ENCODE results near the gene TSPO2.
A peak's percentile ranks its signal among the peaks of the same experiment; 100 is the strongest.

Gene TSPO2

DNA sequence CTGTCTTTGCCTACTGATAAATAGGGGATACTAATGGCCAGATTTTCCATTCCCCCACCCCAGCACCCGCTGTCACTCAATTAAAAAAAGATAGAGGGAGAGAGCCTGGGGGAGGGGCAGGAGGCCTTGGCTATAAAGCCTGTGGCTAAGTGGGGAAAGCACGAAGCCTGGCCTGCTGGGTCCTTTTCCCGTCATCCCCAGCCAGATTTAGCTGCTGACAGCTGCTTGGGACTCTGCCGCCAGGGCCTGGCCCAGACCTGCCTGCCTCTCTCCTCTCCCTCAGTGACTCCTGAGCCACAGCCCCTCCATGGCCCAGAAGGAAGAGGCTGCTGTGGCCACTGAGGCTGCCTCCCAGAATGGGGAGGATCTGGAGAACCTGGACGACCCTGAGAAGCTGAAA lies 10.8 kb downstream of the TSPO2 start, which contains the start of gene APOBEC2:
Gene APOBEC2, plus strand, starts transcription at position 162 of the 400 bp plus-strand sequence. Its CDS starts 146 bp downstream, at position 308.
- DNase-seq, result no peak

DNA sequence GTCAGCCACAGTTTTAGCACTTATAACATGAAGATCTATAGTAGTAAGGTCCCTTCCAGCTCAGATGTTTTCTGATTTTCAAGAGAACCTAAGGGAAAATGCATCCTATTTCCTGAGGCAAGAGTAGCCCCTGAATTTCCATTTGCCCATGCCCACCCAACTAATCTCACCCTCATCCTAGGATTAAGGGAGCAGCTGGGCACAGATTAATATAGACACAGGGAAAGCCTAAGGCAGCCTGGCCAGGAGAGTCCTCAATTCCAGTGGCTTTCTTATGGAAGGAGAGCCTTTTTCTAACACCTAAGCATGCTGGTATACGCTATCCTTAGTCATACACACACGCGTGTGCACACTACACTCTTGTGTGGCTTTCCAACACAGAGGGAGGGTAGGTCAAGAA lies 12.2 kb downstream of the TSPO2 start:
- DNase-seq, result no peak

DNA sequence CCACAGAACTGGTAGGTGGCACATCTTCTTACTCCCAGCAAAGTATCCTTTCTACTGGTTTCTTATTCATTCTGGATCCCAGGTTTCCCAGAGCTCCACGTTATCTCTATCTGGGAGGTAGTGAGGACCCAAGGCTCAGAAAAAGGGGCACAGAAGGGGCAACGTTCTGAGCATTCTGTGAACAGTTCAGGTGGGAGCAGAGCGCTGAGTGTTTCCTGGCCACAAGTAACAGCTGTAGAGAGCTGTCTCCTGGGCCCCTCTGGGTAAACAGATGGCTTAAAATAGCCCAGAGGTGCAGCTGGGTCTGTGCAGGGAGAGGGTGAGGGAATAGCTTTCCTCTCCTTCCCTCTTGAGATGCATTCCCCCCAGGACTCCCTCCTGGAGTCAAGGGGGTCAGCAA lies 12.9 kb downstream of the TSPO2 start:
- DNase-seq, result no peak

DNA sequence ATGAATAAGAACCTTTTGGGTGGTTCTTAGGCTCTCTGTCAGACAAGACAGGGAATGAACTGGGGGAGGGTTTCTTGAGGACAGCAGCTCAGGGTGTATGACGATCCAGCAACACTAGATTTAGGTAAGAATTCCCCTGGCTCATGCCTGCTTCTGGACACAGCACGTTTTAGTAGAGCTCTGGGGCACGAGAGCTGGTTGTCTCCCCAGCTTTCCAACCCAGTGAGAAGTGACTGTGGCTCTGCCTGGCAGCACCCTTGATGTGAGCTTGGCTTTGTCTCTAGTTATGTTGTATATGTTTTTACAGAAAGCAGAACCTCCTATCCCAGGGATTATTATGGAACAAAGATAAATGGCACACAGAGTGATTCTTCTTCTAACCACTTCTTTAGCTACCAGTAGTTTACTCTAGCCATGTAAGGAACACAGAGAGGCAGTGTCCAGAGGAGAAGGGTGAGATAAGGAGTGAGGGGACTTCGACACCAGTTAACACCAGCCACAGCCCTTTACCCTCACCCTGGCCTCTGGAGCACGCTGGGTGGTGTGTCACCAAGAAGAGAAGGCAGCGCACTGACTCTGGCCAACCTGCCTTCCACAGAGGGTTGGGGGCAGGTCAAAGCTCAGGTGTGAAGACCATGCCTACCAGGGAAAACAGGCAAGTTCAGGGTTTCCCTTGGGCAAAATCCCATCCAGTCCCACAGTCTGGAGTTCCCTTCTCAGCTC lies 14.7 kb downstream of the TSPO2 start:
- no peak for DNase-seq

DNA sequence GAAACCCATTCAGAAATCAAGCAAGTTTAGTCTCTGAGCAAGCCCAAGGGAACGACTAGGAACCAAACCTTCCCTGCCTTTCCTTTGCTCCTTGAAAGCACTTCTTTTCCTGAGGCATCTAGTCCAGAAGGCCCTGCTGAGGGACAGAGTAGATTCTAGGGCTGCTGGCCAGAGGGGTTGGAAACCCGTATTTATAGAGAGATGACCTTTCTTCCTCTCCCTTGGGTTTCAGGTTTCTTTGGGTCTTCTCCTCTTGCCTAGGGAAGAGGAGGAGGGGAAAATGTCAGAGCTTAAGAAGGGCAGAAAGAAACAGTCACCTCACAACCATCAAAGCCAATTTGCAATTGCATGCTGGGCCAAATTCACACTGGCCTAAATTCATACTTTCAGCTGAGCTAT lies 16.5 kb downstream of the TSPO2 start:
- no peak for DNase-seq

DNA sequence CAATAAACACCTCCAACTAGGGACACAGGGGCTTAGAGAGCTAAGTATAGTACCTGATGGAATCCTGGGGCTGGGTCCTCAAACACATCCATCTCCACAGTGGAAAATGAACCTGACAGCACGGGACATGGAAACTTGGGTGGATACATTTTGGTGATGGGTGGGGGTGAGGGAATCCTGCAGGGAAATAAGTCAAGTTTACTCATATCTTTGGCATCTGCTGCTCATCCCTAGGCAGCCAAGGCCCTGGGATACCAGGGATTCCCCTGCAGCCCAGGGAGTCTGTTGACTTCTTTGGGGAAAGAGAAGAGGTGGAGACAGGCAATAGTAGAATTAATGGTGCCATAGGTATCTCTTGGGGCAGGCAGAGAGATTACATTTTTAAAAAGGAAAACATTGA lies 17.3 kb downstream of the TSPO2 start:
- DNase-seq, result no peak

DNA sequence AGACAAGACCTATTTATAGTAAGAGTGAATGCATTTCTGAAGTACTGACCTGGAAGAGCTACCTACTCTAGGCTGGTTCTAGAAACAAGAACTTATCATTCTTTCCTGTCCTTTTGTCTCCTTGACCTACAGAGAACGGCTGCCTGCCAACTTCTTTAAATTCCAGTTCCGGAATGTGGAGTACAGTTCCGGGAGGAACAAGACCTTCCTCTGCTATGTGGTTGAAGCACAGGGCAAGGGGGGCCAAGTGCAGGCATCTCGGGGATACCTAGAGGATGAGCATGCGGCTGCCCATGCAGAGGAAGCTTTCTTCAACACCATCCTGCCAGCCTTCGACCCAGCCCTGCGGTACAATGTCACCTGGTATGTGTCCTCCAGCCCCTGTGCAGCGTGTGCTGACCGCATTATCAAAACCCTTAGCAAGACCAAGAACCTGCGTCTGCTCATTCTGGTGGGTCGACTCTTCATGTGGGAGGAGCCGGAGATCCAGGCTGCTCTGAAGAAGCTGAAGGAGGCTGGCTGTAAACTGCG lies 19.0 kb downstream of the TSPO2 start:
- no peak for DNase-seq

DNA sequence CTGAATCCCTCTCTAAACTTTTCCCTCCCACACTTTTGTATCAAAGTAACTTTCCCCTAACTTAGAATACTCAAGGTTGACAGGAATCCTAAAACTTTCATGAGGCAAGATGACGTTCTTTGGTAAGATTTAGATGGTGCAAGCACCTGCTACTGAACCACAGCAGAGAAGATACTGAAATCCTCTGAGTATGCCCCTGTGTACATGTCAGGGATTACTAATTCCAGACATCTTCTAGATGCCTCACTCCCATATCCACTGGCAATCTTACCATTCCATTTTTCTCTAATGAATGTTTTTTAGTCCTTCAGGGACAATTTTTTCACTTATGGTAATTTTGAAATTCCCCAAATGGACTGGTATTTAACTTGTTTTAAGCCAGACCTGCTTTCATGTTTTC lies 19.8 kb downstream of the TSPO2 start:
- no peak for DNase-seq

DNA sequence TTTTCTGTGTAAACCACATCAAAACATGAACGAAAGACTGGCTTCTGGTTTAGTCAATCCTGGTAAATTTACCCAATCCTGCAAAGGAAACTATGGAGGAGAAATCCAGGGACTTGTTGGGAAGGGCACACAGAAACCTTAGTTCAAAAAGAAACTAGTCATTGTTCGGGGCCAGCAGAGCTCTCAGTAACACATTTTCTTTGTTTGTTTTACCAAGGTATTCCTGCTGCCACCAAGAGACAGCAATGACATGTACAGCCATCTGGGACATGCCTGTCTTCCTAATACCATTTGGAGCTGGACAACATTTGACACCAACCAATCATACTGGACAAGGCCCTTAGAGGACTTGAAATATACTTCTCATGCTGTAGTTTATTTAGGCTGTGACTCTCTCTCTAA lies 21.6 kb downstream of the TSPO2 start:
- DNase-seq, result no peak

DNA sequence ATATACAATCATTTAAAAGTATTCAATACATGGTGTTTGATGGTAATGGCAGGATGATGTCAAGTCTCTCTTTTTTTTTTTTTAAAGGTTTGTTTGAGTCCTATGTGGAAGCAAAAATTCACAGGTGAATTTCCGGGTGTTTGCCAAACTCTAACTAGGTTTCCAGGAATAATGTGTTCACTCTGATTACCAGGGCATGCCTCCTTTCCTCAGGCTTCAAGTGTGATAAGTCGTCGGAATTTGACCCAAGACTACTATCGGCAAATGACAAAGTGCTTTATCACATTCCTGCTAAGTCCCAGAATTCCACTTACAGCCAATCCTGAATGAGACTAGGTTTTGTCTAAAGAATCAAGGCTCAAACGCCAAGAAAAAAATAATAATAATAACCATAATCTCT lies 22.6 kb downstream of the TSPO2 start:
- no peak for DNase-seq

DNA sequence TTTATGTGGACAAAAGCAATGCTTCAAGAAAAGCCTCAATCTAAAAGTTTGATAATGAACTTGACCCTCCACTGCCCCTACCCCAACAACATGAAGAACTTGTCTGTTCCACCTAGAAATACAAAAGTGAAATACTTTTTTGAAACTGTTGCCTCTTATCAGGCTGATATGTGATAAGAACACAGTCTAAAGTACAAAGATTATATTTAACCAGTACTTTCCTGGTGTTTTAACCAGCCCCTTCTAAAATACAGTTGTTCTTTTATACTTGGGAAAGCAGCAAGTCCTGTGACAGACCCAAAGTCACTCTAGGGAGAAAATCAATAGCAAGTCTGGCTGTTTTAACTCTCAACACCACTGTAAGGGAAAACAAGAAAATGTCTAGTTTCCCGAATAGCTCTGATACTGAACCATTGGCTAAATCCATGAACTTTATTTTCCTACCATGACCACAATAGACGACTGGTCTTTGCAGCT lies 23.3 kb downstream of the TSPO2 start:
- no peak for DNase-seq

DNA sequence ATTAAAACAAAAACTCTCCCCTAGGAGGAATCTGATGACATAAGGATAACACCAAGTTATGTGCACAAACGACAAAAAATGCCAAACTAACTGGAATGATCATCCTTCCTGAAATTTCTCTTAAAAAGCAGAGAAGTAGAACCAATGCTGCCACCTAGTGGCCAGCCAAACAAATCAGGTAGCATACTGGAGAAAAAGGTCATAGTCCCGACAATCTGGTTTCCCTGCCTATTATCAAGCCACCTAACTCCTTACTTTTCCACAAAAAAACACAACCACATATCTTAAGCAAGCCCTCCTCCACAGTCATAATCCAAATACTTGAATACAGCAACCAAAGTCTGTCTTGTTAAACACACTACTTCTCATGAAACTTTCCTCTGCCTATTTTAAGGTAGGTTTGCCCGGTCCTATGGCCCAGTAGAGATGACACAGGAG lies 24.6 kb downstream of the TSPO2 start:
- peak; percentile 56 for DNase-seq

DNA sequence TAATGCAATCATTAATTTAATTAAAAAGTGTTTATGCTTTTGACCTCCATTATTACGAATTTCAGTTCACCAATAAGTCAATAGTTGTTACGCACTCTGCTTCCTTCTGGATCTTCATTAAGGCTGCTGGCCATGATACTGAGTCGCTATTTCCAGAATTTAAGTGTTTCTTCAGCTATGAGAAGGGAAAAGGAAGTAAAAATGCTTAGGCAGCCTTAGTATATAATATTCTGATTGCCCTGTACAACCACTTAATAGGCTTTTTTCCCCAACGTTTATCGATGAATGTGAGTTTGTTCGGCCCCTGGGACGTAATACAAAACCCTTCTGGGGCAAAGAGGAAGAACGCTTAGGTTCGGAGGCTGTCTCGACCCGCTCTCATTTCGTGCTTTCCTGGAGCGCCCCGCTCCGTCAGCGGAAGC lies 29.2 kb downstream of the TSPO2 start:
- DNase-seq, result no peak

DNA sequence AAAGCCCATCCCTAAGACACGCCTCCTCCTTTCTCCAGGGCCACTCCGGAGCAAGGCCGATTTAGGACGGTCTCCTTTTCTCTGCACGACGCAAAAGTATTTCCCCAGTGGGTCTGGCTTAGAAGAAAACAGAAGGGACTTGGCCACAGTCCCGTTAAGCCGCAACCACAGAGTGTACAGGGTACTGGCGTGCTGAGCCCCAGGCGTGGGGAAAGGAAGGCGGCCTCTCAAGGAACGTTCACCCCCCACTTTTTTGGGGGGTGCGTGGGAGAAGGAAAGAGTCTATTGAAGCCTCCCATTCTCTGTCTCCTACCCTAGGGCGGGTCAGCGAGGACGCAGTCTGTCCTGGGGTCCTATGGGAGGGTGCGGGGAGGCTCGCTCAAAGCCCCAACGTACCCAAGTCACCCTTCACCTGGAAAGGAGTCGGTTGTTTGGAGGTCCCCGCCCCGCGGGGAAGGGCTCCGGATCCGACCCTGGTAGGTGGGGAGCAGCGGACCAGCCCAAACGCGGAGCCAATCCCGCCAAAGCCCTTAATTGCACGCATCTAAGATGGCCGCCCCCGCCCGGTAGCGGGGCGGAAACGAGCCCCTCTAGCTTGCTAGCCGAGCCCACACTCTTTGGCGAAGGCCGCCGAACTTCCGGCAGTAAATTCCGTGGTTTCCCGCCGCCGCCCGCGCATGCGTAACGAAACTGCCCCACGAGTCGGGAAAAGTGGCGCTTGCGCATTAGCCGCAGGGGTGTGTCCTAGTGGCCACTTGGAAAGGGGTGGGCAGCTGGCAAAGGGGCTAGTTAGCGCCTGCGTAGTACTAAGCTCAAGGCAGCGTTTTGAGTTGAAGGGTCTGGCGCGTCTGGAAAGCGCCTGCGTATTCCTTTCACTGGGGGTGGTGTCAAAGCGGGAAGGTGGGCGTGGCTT lies 29.9 kb downstream of the TSPO2 start, which contains the start of gene OARD1:
Gene OARD1, minus strand, starts transcription at position 434 of the 913 bp plus-strand sequence. CDS start 722 bp downstream, outside the sequence.
- DNase-seq, result peak; percentile 99

DNA sequence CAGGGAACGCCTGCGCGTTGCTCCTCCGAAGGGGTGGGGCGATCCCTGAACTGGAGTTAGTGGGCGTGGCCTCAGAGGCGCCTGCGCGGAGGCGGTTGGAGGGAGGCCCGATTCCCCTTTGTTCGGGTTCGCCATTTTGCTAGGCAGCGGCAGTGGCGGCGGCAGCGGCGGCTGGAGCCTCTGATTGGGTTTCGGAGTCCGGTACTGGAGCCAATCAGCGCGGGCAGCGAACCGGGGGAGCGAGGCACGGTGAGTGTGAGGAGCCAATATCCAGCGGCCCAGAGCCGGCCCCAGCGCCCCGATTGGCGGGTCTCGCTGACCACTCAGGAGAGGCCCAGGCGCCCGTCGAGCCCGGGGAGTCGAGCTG lies 30.6 kb downstream of the TSPO2 start, which contains the start of gene NFYA:
Gene NFYA, plus strand, starts transcription at position 139 of the 367 bp plus-strand sequence. CDS start 6,116 bp downstream, outside the sequence.
- DNase-seq, result no peak

DNA sequence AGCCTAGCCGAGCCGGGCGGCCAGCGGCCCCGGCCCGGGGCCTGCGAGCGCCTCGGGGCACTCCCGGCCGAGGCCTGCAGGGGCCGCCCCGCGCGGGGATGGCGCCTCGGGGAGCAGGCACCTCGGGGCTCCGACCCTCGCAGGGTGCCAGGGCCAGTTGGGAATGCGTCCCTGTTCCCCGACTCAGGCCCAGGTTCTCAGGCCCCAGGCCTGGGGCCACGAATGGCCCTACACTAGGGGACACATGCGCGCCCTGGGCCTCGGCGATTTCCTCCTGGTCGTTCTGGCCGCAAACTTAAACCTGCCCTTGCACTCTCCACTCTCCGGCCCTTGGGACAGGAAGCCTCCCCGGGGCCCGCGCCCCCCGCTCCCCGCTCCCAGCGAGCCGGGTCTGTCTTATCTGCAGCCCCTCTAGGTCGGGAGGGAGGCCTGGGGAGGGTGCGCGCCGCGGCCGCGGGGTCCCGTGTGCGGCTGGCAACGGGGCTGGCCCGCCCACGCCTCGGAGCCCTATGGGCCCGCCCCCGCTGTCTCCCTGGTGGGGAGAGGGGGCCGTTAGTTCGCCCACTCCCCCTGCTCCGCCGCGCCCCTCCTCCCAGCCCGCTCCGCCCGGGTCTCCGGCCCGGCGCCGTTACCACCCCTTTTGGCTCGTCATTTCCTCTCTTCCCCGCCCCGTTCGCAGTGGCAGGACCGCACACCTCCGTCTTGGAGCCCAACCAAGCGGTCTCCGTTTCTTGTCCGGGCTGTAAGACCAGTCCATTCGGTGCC lies 31.1 kb downstream of the TSPO2 start:
- peak; percentile 88 for DNase-seq

DNA sequence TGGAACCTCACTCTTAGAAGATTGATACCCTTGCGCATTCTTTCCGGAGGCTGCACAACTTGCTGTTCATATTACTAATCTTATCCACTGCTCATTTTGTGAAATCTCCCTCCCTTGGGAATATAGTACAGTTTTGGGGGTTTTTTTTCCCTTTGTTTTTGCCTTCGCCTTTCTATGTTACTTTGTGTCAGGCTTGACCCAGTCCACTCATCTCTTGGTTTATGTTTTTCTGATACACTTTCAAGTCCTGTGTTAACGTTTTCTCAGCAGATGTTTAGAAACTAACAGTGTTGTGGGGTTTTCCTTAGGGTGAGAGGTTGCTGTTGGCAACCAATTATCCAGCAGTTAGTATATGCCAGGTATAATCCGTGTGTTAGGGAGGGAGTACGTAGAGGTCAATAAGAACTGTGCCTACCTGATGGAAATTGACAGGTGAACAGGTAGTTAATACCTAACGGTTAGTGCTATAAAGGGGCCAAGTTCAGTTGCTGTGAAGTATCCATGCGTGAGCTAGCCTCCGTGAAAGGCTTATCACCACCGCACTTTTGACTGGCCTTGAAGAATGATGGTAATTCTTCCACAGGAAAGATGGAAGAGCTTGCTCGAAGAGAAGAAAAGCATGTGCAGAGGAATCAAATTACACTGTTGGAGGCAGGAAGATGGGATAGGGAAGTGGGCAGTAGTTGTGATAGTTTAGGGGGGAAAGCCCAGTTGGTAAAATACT lies 31.9 kb downstream of the TSPO2 start:
- DNase-seq, result no peak

DNA sequence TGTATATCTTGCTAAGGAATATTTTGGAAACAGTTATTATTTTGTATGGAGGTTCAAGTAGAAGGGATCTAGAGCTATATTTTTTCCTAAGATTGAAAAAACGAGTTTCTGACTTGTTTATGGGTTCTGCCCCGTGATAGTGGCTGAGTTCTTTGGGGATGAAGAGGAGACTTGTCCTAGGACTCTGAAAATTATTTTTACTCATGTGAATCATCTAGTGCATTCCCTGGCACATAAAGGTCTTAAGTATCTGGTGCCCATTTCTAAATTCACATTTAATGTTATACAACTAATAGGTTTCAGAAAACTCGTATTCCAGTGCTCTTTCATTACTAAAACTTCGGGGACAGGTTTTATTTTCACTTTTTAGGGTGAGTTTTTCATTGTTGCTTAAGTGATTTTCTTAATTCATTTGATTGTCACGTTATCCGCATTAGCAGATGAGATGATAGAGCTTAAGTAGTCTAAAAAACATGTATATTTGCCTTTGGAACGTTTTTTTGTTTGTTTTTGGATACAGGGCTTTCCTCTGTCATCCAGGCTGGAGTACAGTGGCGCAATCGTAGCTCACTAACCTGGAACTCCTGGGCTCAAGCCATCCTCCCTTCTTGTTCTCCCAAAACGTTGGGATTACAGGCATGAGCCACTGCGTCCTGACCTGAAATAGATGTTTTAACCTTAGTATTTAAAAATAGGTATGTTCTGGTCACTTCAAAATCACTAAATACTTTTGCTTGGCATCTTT lies 32.6 kb downstream of the TSPO2 start:
- no peak for DNase-seq

DNA sequence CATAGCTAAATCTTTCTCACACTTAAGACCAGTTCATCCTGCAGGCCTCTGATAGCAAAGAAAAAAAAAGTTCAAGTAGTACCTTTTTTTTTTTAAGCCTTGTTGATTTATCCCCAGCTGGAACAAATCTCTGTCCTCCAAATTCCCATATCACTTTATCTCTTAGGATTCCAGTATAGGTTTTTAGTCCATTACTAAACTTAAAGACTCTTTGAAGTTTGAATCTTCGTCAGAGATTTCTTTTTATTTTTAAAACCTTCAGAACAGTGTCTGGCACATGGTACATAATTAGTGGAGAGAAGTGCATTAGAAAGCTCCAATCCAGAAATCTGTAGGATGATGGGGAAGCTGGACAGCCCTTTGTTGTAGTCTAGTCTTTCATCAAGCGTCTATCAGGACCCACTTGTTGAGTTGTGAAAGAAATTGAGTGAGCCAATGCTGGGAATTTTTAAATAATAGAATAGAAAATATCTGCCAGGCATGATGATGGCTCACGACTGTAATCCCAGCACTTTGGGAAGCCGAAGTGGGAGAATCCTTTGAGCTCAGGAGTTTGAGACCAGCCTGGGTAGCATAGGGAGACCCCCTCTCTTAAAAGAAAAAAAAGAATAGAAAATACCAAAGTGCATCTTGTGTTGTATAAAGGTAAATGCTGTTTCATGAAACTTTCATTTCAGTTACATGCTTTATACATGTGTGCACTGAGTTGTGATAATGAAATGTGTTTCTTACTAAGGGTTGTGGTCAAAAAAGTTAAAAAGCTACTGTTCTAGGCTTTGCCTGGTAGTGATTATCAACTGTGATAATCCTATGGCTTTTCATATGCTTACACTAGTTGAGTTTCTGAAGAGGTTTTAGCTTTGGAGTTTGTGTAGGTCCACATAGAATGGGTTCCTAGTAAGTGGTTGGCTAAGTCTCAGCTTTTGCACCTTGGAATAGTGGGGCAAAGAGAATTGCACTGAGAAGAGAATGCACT lies 33.7 kb downstream of the TSPO2 start:
- no peak for DNase-seq

DNA sequence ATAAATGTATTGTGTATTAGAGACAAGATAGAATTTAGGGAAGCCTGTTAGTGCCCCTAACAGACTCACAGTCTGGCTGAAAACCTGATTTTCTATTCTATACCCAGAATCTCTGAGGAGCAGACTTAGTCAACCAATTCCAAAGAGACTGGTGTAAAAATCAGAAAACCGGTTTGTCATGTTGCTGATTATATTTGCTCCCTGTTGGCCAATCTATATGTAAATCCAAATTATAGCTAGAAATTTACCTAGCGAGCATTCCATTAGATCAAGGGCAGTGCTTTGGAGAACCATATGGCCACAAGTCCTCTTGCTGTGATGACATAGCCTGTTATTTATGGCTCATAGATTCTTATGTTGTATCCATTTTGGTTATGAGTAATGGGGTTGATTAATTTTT lies 35.3 kb downstream of the TSPO2 start:
- no peak for DNase-seq

Measured in CD4-positive, alpha-beta T cell treated with Interleukin-15 for 1 hour (primary cell).